H7 (cell line): ENCODE measurements around the gene CLPTM1. TPM values are rescaled to one million over a fixed set of nuclear protein-coding genes. Genes with fewer than 3 reads are reported as not detected.
A peak's percentile ranks its signal among the peaks of the same experiment; 100 is the strongest.

Source experiments
- DNase-seq: peaks from one replicate; pipeline ENCODE4 v3.0.0; 2012
- H3K27me3 ChIP-seq: 2 replicates; pipeline ENCODE4 v1.6.0; 2011; ENCODE audit warnings: mild to moderate bottlenecking, low read length; ENCODE audit not compliant: control insufficient read depth, insufficient read depth
- H3K36me3 ChIP-seq: replicated peaks from 2 replicates; pipeline ENCODE4 v1.5.1; 2011; ENCODE audit warnings: low read length; ENCODE audit not compliant: control insufficient read depth, insufficient read depth
- H3K4me3 ChIP-seq: 2 replicates; pipeline ENCODE4 v1.5.1; 2011; ENCODE audit warnings: low read depth, mild to moderate bottlenecking, control low read depth, low read length, moderate library complexity; ENCODE audit not compliant: insufficient read depth
- total RNA-seq: library from RNA; depleted of rRNA; stranded (reverse); fragments of >200 nt; shearing (Covaris generic); gene quantifications from 2 replicates; pipeline ENCODE4 v1.2.3, GENCODE V29; 2014; rRNA removed

Gene CLPTM1
- total RNA-seq, 1 experiment from 2014 or later, result 38.5 TPM

DNA sequence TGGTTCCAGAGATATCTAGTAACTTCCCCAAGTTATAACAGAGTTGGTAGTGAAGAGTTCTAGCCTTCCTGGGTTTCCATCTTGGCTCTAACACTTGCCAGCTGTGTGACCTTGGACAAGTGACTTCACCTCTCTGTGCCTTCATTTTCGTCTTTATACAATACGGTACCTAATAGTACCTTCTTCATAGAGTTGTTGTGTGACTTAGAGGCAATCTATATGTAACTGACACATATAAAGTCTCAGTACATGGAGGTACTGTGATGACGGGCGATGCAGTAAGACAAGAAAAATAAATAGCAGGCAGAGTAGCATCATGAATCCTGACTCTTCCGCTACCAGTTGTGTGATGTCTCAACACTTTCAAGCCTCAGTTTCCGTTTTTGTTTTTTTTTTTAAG is 75.6 kb downstream of the CLPTM1 start:
- H3K4me3 ChIP-seq, result no peak overlapping the region
- DNase-seq, result no peak
- peaks cover 4% of the 10 kb centered on the region for H3K36me3 ChIP-seq
- no peaks in the 10 kb centered on the region for H3K27me3 ChIP-seq

DNA sequence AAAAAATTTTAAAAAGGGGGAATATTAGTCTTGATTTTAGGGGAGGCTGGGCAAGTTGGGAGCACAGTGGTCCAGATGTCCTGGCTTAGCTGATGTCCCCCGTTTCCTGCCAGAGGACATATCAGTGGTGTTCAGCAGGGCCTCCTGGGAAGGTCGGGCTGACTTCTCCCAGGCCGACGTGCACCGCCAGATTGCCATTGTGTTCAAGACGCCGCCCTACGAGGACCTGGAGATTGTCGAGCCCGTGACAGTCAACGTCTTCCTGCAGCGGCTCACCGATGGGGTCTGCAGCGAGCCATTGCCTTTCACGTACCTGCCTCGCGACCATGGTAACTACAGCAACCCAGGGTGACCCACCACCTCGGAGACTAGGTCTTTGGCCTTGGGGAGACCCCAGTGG is 77.2 kb downstream of the CLPTM1 start:
- Histone ChIP-seq H3K27me3 (no peaks in the 10 kb centered on the region), H3K4me3 (no peak overlapping the region), H3K36me3 (peaks cover 4% of the 10 kb centered on the region)
- no peak for DNase-seq

- Histone ChIP-seq H3K4me3 (no peak overlapping the region), H3K27me3 (no peaks in the 10 kb centered on the region), H3K36me3 (peaks cover 9% of the 10 kb centered on the region)
- DNase-seq, result no peak
Measured at GRCh38 chr19:45035755-45036154, 80.6 kb downstream of the CLPTM1 start.

DNA sequence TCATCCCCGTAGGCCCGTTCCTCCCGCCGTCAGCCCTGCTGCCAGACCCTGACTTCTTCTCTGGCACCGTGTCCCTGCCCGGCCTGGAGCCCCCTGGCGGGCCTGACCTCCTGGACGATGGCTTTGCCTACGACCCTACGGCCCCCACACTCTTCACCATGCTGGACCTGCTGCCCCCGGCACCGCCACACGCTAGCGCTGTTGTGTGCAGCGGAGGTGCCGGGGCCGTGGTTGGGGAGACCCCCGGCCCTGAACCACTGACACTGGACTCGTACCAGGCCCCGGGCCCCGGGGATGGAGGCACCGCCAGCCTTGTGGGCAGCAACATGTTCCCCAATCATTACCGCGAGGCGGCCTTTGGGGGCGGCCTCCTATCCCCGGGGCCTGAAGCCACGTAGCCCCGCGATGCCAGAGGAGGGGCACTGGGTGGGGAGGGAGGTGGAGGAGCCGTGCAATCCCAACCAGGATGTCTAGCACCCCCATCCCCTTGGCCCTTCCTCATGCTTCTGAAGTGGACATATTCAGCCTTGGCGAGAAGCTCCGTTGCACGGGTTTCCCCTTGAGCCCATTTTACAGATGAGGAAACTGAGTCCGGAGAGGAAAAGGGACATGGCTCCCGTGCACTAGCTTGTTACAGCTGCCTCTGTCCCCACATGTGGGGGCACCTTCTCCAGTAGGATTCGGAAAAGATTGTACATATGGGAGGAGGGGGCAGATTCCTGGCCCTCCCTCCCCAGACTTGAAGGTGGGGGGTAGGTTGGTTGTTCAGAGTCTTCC is 82.4 kb downstream of the CLPTM1 start:
- H3K27me3 ChIP-seq, result no peaks in the 10 kb centered on the region
- H3K4me3 ChIP-seq, result no peak overlapping the region
- DNase-seq, result peak; percentile 54
- peaks cover 20% of the 10 kb centered on the region for H3K36me3 ChIP-seq

DNA sequence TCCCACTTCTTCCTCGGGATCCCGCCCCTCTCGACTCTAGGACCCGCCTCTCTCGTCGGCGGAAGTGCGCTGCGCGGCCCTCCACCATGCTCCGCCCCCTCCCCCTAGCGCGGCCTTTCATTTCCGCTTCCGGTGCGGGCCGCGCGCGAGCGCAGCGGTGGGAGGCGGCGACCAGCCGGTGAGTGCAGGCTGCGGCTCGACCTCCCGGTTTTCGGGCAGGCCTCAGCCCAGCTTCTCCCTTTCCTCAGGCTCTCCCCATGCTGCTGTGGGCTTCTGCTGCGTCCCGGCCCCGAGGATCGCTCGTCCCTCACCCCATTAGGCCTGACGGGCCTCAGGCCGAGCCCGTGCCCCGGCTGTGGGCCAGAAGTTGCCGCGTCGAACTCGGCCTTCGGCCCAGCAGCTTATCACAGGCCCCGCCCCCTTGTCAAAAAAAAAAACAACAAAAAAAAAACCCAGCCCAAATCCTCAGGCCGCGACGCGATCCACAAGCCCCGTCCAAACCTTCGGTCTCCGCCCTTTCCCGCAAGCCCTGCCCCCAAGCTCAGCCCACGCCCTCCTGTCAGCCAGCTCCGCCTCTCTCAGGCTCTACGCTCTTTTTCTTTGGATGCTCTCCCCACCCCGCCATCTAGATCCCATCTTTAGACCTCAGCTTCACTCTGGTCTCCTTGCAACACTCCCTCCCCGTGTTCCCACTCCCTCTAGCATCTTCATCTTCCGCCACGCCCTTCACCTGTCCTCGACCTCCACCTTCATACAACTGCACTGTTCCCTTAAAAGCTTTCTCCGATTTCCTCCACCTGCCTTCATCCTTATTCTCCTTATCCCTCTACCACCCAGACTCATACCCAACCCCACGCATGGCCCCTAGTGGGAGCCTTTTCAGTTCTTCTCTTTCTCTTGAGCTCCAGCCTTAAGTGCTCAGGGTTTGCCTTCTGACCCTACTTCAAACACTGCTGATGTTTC is 84.0 kb downstream of the CLPTM1 start, which contains the start of gene CLASRP:
Gene CLASRP (plus strand): TSS at position 115 of the 963 bp plus-strand sequence. CDS start 1,168 bp downstream, outside the sequence.
- peaks cover 22% of the 10 kb centered on the region for H3K36me3 ChIP-seq
- peak within 1 kb of the TSS; percentile 99 for H3K4me3 ChIP-seq
- no peaks in the 10 kb centered on the region for H3K27me3 ChIP-seq
- peak; percentile 99 for DNase-seq

DNA sequence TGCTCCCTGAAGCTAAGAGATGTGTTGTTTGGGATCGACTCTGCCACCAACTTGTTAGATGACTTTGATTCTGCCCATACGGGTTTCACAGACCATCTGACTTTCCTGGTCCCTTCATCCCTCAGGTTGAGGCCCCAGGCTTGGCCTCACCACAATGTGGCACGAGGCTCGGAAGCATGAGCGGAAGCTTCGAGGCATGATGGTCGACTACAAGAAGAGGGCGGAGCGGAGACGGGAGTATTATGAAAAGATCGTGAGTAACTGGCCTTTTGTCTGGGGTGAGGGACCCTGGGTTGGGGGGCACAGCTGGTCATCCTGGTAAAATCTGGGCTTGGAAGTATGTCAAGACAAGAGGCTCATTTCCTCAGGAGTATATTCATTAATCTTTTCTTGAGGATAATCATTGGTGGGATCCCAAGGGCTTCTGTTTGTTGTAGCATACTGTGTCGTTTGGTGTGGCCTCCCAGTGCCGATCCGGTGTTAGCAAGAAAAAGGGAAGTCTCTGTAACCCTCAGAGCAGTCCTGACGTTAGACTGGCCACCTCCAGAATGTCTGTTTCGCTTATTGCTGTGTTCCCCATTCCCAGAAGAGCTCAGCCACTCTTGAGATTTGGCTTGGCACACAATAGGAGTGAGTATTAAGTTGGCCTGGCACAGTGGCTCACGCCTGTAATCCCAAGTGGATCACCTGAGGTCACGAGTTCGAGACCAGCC is 85.0 kb downstream of the CLPTM1 start:
- Histone ChIP-seq H3K36me3 (peaks cover 28% of the 10 kb centered on the region), H3K27me3 (no peaks in the 10 kb centered on the region), H3K4me3 (no peak overlapping the region)
- DNase-seq, result no peak

DNA sequence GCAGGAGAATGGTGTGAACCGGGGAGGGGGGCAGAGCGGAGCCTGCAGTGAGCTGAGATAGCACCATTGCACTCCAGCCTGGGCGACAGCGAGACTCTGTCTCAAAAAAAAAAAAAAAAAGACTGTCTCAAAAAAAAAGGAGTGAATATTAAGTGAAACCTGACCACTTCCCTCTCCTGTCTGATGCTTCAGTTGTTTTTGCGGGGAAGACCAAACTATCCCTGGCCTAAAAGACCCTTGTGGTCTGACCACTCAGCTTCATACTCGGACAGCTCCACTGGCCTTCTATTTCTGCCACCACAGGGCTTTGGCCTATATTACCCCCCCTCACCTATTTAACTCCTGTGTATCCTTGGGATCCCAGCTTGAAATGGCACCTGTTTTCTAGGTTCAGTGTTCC is 85.9 kb downstream of the CLPTM1 start:
- Histone ChIP-seq H3K4me3 (no peak overlapping the region), H3K36me3 (peaks cover 28% of the 10 kb centered on the region), H3K27me3 (no peaks in the 10 kb centered on the region)
- no peak for DNase-seq

Other genes with a start within 250 kb of the CLPTM1 start
- gene BCL3, start 206.7 kb upstream of the CLPTM1 start, total RNA-seq, result 7.3 and 8.3 TPM in 2 replicates
- gene CBLC, start 177.5 kb upstream of the CLPTM1 start, total RNA-seq, result 15.3 and 16.3 TPM in 2 replicates
- 23.9 and 24.2 TPM in 2 replicates for gene BCAM, start 146.3 kb upstream of the CLPTM1 start, total RNA-seq
- gene NECTIN2, start 109.1 kb upstream of the CLPTM1 start, total RNA-seq, result 152 and 207 TPM in 2 replicates
- 160 and 204 TPM in 2 replicates for gene TOMM40, start 64.1 kb upstream of the CLPTM1 start, total RNA-seq
- gene APOE, start 49.6 kb upstream of the CLPTM1 start, total RNA-seq, result 826 and 994 TPM in 2 replicates
- gene APOC1, start 40.8 kb upstream of the CLPTM1 start, total RNA-seq, result 65.6 and 139 TPM in 2 replicates
- not detected in 2 replicates for gene APOC4, start 13.1 kb upstream of the CLPTM1 start, total RNA-seq
- gene APOC2, start 9.3 kb upstream of the CLPTM1 start, total RNA-seq, result not detected in 2 replicates
- gene RELB, start 46.1 kb downstream of the CLPTM1 start, total RNA-seq, result 2.7 and 4.1 TPM in 2 replicates
- 31.4 and 35.2 TPM in 2 replicates for gene CLASRP, start 83.7 kb downstream of the CLPTM1 start, total RNA-seq
- gene ZNF296, start 121.1 kb downstream of the CLPTM1 start, total RNA-seq, result 2.6 and 4.2 TPM in 2 replicates
- 72.2 and 77.0 TPM in 2 replicates for gene GEMIN7, start 123.9 kb downstream of the CLPTM1 start, total RNA-seq
- 30.0 and 32.9 TPM in 2 replicates for gene PPP1R37, start 137.8 kb downstream of the CLPTM1 start, total RNA-seq
- gene NKPD1, start 205.6 kb downstream of the CLPTM1 start, total RNA-seq, result 0.24 and 0.70 TPM in 2 replicates
- gene TRAPPC6A, start 222.9 kb downstream of the CLPTM1 start, total RNA-seq, result 39.3 and 47.4 TPM in 2 replicates
- 3.4 and 4.3 TPM in 2 replicates for gene BLOC1S3, start 223.4 kb downstream of the CLPTM1 start, total RNA-seq